Stimulated activated CD8-positive, alpha-beta memory T cell treated with anti-CD3 and anti-CD28 coated beads, Interleukin-12 subunit alpha, Interleukin-12 subunit beta, amount 100 ng/mL, for 4 hours (primary cell): ENCODE measurements around the gene RNASEH2C.
A peak's percentile ranks its signal among the peaks of the same experiment; 100 is the strongest.
"Not testable (repeated sequence)": the region's sequence is repeated elsewhere in the genome, so short reads cannot be mapped to it uniquely, and the experiment has no call there.

ENCODE experiments used
- DNase-seq: peaks from one replicate; pipeline ENCODE4 v3.0.0-alpha.2; 2020; ENCODE audit warnings: low read depth

RNASEH2C gene

GRCh38 chr11:65720211-65720934 lies at the start of gene RNASEH2C:
Gene RNASEH2C (minus strand): TSS chr11:65720798. CDS start chr11:65720758, 40 bp downstream.
- DNase-seq = peak; percentile 64

GRCh38 chr11:65767806-65768205 lies 47.2 kb upstream of the RNASEH2C start:
- not testable (repeated sequence) for DNase-seq

GRCh38 chr11:65767406-65767805 lies 46.8 kb upstream of the RNASEH2C start:
- DNase-seq = no peak

GRCh38 chr11:65766535-65766934 lies 45.9 kb upstream of the RNASEH2C start:
- no peak for DNase-seq

- no peak for DNase-seq
Observed at GRCh38 chr11:65764434-65764833, 43.8 kb upstream of the RNASEH2C start.

- DNase-seq = not testable (repeated sequence)
Observed at GRCh38 chr11:65762816-65763215, 42.2 kb upstream of the RNASEH2C start.

GRCh38 chr11:65762169-65762568 lies 41.6 kb upstream of the RNASEH2C start:
- not testable (repeated sequence) for DNase-seq

- no peak for DNase-seq
Observed at GRCh38 chr11:65745049-65745448, 24.5 kb upstream of the RNASEH2C start.

- no peak for DNase-seq
Observed at GRCh38 chr11:65744699-65745042, 24.1 kb upstream of the RNASEH2C start.

GRCh38 chr11:65744026-65744698 lies 23.6 kb upstream of the RNASEH2C start:
- DNase-seq = no peak

- no peak for DNase-seq
Observed at GRCh38 chr11:65743681-65744025, 23.1 kb upstream of the RNASEH2C start.

- DNase-seq = no peak
Observed at GRCh38 chr11:65742353-65742752, 21.8 kb upstream of the RNASEH2C start.

- no peak for DNase-seq
Observed at GRCh38 chr11:65741185-65741584, 20.6 kb upstream of the RNASEH2C start.

- DNase-seq = no peak
Observed at GRCh38 chr11:65739022-65739421, 18.4 kb upstream of the RNASEH2C start.

- DNase-seq = no peak
Observed at GRCh38 chr11:65736810-65737209, 16.2 kb upstream of the RNASEH2C start.

GRCh38 chr11:65735111-65735510 lies 14.5 kb upstream of the RNASEH2C start:
- not testable (repeated sequence) for DNase-seq

- no peak for DNase-seq
Observed at GRCh38 chr11:65730461-65730860, 9.9 kb upstream of the RNASEH2C start.

- no peak for DNase-seq
Observed at GRCh38 chr11:65727865-65728264, 7.3 kb upstream of the RNASEH2C start.

GRCh38 chr11:65726660-65727059 lies 6.1 kb upstream of the RNASEH2C start:
- DNase-seq = no peak

GRCh38 chr11:65722261-65722660 lies 1.7 kb upstream of the RNASEH2C start:
- no peak for DNase-seq

GRCh38 chr11:65719871-65720210 lies 757 bp downstream of the RNASEH2C start:
- DNase-seq = no peak

GRCh38 chr11:65718964-65719492 lies 1.6 kb downstream of the RNASEH2C start:
- no peak for DNase-seq

- DNase-seq = no peak
Observed at GRCh38 chr11:65718531-65718930, 2.1 kb downstream of the RNASEH2C start.

GRCh38 chr11:65717906-65718305 lies 2.7 kb downstream of the RNASEH2C start:
- no peak for DNase-seq
